HG03378 (cell line): ENCODE results near the gene HNRNPC.
A peak's percentile ranks its signal among the peaks of the same experiment; 100 is the strongest.
"Not testable (repeated sequence)": the region's sequence is repeated elsewhere in the genome, so short reads cannot be mapped to it uniquely, and the experiment has no call there.

Experiments
- ATAC-seq: cut with Tn5 transposase; IDR thresholded peaks from one replicate; pipeline ENCODE4 v1.9.1; 2021; ENCODE audit warnings: mild to moderate bottlenecking, moderate library complexity; ENCODE audit not compliant: unreplicated experiment

Gene HNRNPC

GRCh38 chr14:21197418-21198205 is 71.6 kb downstream of the HNRNPC start:
- no peak for ATAC-seq

GRCh38 chr14:21194597-21194996 is 74.6 kb downstream of the HNRNPC start:
- ATAC-seq, result no peak

GRCh38 chr14:21192875-21193535 is 76.2 kb downstream of the HNRNPC start:
- no peak for ATAC-seq

GRCh38 chr14:21192447-21192822 is 76.8 kb downstream of the HNRNPC start:
- ATAC-seq, result no peak

GRCh38 chr14:21191809-21192446 is 77.3 kb downstream of the HNRNPC start:
- ATAC-seq, result peak; percentile 69

- ATAC-seq, result no peak
Observed at GRCh38 chr14:21191261-21191808, 77.9 kb downstream of the HNRNPC start.

- ATAC-seq, result no peak
Observed at GRCh38 chr14:21185491-21185890, 83.8 kb downstream of the HNRNPC start.

GRCh38 chr14:21184254-21184653 is 85.0 kb downstream of the HNRNPC start:
- no peak for ATAC-seq

- ATAC-seq, result no peak
Observed at GRCh38 chr14:21182166-21182565, 87.1 kb downstream of the HNRNPC start.

GRCh38 chr14:21171128-21171527 is 98.1 kb downstream of the HNRNPC start:
- ATAC-seq, result no peak

- no peak for ATAC-seq
Observed at GRCh38 chr14:21169573-21169972, 99.7 kb downstream of the HNRNPC start.

- ATAC-seq, result no peak
Observed at GRCh38 chr14:21168055-21168454, 101.2 kb downstream of the HNRNPC start.

GRCh38 chr14:21165670-21166069 is 103.6 kb downstream of the HNRNPC start:
- ATAC-seq, result not testable (repeated sequence)

GRCh38 chr14:21165002-21165605 is 104.1 kb downstream of the HNRNPC start:
- ATAC-seq, result not testable (repeated sequence)

- no peak for ATAC-seq
Observed at GRCh38 chr14:21163871-21164291, 105.4 kb downstream of the HNRNPC start.

- no peak for ATAC-seq
Observed at GRCh38 chr14:21162081-21162480, 107.2 kb downstream of the HNRNPC start.

GRCh38 chr14:21160061-21160610 is 109.1 kb downstream of the HNRNPC start:
- ATAC-seq, result no peak
